ENCODE measurements around the gene CLIC4. TPM values are rescaled to one million over a fixed set of nuclear protein-coding genes. Genes with fewer than 3 reads are reported as not detected.

CLIC4 gene
- total and polyA plus RNA-seq, 10 of the 15 experiments (the other 5 are each of a cell fraction or from before 2014, with no cell fraction given), result 20.4 to 107 (median 69.6) TPM

GRCh38 chr1:24728982-24729381 is 16.3 kb upstream of the CLIC4 start (continued):
- no peak for TF ChIP-seq ZBTB11 (CRISPR knock-in tag; IDR thresholded peaks at IDR 0.05)
- TF ChIP-seq ZSCAN29 (IDR thresholded peaks at IDR 0.05), result no peak
- no peak for TF ChIP-seq ASH2L (IDR thresholded peaks at IDR 0.05; ENCODE audit: borderline replicate concordance, low read depth)
- TF ChIP-seq SIX5 (IDR thresholded peaks at IDR 0.05; ENCODE audit: low read depth, low read length, severe bottlenecking), result no peak
- no peak for TF ChIP-seq PML (IDR thresholded peaks at IDR 0.05; ENCODE audit: low read length)
- no peak for TF ChIP-seq JUNB (IDR thresholded peaks at IDR 0.05)

- H3K9ac ChIP-seq (ENCODE audit: control insufficient read depth, insufficient read depth, low read length), result no peak overlapping the region
- BruUV-seq (replicated peaks), result no TSS peak
- DNase-seq (ENCODE audit: low read depth, low spot score) (no peak), ATAC-seq (no peak), FAIRE-seq (no peak)
- H3K27ac ChIP-seq (ENCODE audit: control insufficient read depth, insufficient read depth), result peak overlapping the region; percentile 38
- H3K9me3 ChIP-seq (replicated peaks; ENCODE audit: control insufficient read depth, insufficient read depth, low read length), result no peaks in the 10 kb centered on the region
- H3K4me3 ChIP-seq, result no peak overlapping the region
- WGBS (ENCODE audit: insufficient coverage, insufficient replicate concordance, low lambda C conversion rate, missing lambda C conversion rate), result 65% methylated on average over 4 of the region's 4 CpGs
- in situ Hi-C loops (cut with MboI) (no loop called here), intact Hi-C loops (cut with micrococcal nuclease; ENCODE audit: unreplicated experiment) (no loop called here)
- RAD21 ChIA-PET (ENCODE audit: unreplicated experiment), result interaction anchor here (1.2 to 5.4 kb wide), 13 partner anchors 13 to 103 kb away, joined by 3 to 77 read pairs (median 9); partner anchors contain the start of gene CLIC4
- CTCF ChIA-PET, result interaction anchor here (0.7 to 2.4 kb wide), 14 partner anchors 8 to 104 kb away, joined by 3 to 24 read pairs (median 4); partner anchors contain the start of gene CLIC4
- no peaks in the 10 kb centered on the region for H4K20me1 ChIP-seq (ENCODE audit: control insufficient read depth, insufficient read depth)
- H3K79me2 ChIP-seq (ENCODE audit: control insufficient read depth, insufficient read depth, low read length), result no peaks in the 10 kb centered on the region; the same call in 1 of the 2 replicates
- H3K4me2 ChIP-seq (ENCODE audit: control insufficient read depth, insufficient read depth), result 0 out of 2 replicates have a peak overlapping the region, but pooled peaks have one; percentile 15
- no peaks in the 10 kb centered on the region for H3K27me3 ChIP-seq (replicated peaks in 1 of 2; ENCODE audit: control insufficient read depth in 2 of 2, insufficient read depth in 2 of 2, low read length in 1 of 2)
- SMC1A ChIA-PET (ENCODE audit: uncharacterized antibody, unreplicated experiment), result interaction anchor here (0.7 to 7.3 kb wide), 16 partner anchors 8 to 817 kb away, joined by 3 to 49 read pairs (median 5); partner anchors contain the start of gene CLIC4
- H2AFZ ChIP-seq (ENCODE audit: control insufficient read depth, low read depth, low read length), result no peak overlapping the region
- POLR2A ChIA-PET, result interaction anchor here (0.6 to 6.4 kb wide), 12 partner anchors 14 to 117 kb away, joined by 3 to 72 read pairs (median 4); partner anchors contain the start of genes CLIC4 and SRRM1
- H3K36me3 ChIP-seq (ENCODE audit: control insufficient read depth in 2 of 2, insufficient read depth in 2 of 2, low read length in 1 of 2), result no peaks in the 10 kb centered on the region
- H3K4me1 ChIP-seq (ENCODE audit: control insufficient read depth, insufficient read depth, low read length), result peaks cover 43% of the 10 kb centered on the region
- TF ChIP-seq RAD51 (IDR thresholded peaks at IDR 0.05) (no peak), SIN3A (IDR thresholded peaks at IDR 0.05; ENCODE audit: low read depth, low read length) (no peak), E2F4 (IDR thresholded peaks at IDR 0.05; ENCODE audit: low read depth, low read length) (no peak), FOS (IDR thresholded peaks at IDR 0.05; ENCODE audit: borderline replicate concordance, extremely low read depth, insufficient read length) (no peak), HDGF (IDR thresholded peaks at IDR 0.05) (no peak), ZNF207 (IDR thresholded peaks at IDR 0.05; ENCODE audit: borderline replicate concordance) (no peak), HDAC2 (IDR thresholded peaks at IDR 0.05) (no peak), TCF3 (IDR thresholded peaks at IDR 0.05; ENCODE audit: borderline replicate concordance, insufficient read depth, low read depth, low read length) (no peak), RELA (IDR thresholded peaks at IDR 0.05; ENCODE audit: borderline replicate concordance, partially characterized antibody) (no peak), TCF12 (IDR thresholded peaks at IDR 0.05; ENCODE audit: low read depth, low read length) (no peak), BRCA1 (IDR thresholded peaks at IDR 0.05; ENCODE audit: low read depth, low read length) (no peak)
These were observed 12.9 kb upstream of the CLIC4 start for GRCh38 chr1:24732186-24732885.
